Heart left ventricle (tissue), 13 donors: ENCODE results near the gene NISCH.

Experiments used
- CTCF ChIP-seq, 12 donors: fragments of 200-600 bp; sonication (generic) in 4 of 12; IDR thresholded peaks; one replicate each; pipeline versions ENCODE4 v1.5.0 to v1.8.0; 2018 to 2022; ENCODE audit warnings: antibody characterized with exemption in 12 of 12, mild to moderate bottlenecking in 5 of 12
- POLR2A ChIP-seq, 2 donors: fragments of 450-650 bp; IDR thresholded peaks; one replicate each; pipeline ENCODE4 v1.6.1; 2017; ENCODE audit warnings: antibody characterized with exemption in 2 of 2, mild to moderate bottlenecking in 2 of 2, moderate library complexity in 2 of 2
- donor health status: ischemic (EF 13 %, LVEDD 7.1; RV severe dilation, severe dysfunction).
- donor health status: DM: no; HTN: yes; CAD: no.
- donor health status: DM: no; HTN: no; CAD: no.
- donor health status: ischemic (EF 25% LVEDD 6.9; RV normal size, moderate dysfunction).
- donor health status: ischemic (EF 25% LVEDD 5.7; RV mildly dilated, moderate dysfunction).
- donor health status: ischemic (EF 35%, LVEDD 5.7; RV mildly dilated, moderate dysfunction).
- donor health status: nonischemic (EF 11% LVEDD 7.7; RV severe dilation, severe dysfunction).
- donor health status: DM: yes; HTN: yes; CAD: no.
- donor health status: PGD.
- donor health status: ischemic (EF 29% LVEDD 5.4; RV normal size, mild dysfunction).
- donor health status: nonischemic (EF 23%, LVEDD 6.1; RV moderate dilation, normal function).

- TF ChIP-seq CTCF (IDR thresholded peaks at IDR 0.05) (no peak), POLR2A (IDR thresholded peaks at IDR 0.05) (no peak)
Measured at GRCh38 chr3:52513281-52513680, 57.9 kb downstream of the NISCH start.
